IMR-90 (cell line): ENCODE data around the gene UBE2QL1. TPM values are rescaled to one million over a fixed set of nuclear protein-coding genes. Genes with fewer than 3 reads are reported as not detected.
"Not testable (repeated sequence)": the region's sequence is repeated elsewhere in the genome, so short reads cannot be mapped to it uniquely, and the experiment has no call there.

ENCODE experiments used
- ATAC-seq: fragments of 200-7000 bp; cut with Tn5 transposase; 2 replicates; pipeline ENCODE4 v1.9.1; 2020; ENCODE audit warnings: low read depth, mild to moderate bottlenecking, moderate library complexity
- BruUV-seq: library from RNA; stranded (reverse); fragments of 400-500 nt; replicated peaks from 2 replicates; lab custom pipeline; 2021; lab: Mats Ljungman, UMichigan
- CTCF ChIA-PET: fragments of 300-600 bp; formaldehyde crosslinking; extraction: SDS; loops from one replicate; lab custom pipeline; 2021; ENCODE audit warnings: antibody characterized with exemption; lab: Yijun Ruan, JAX
- POLR2A ChIA-PET: fragments of 300-600 bp; sonication (Branson Sonifier 250); formaldehyde crosslinking; loops from one replicate; lab custom pipeline; 2022; ENCODE audit warnings: antibody characterized with exemption; ENCODE audit not compliant: unreplicated experiment; lab: Charles Lee
- DNase-seq: peaks from one replicate; pipeline ENCODE4 v3.0.0; 2013
- H2AFZ ChIP-seq: replicated peaks from 2 replicates; pipeline ENCODE3; 2013; ENCODE audit warnings: low read length, mild to moderate bottlenecking; ENCODE audit not compliant: poor library complexity
- H2AK5ac ChIP-seq: 2 replicates; pipeline ENCODE4 v1.6.1; 2013; ENCODE audit warnings: low read depth, low read length, inconsistent platforms
- H2AK9ac ChIP-seq: replicated peaks from 2 replicates; pipeline ENCODE3; 2013; ENCODE audit warnings: mild to moderate bottlenecking, low read depth, low read length, moderate library complexity; ENCODE audit not compliant: poor library complexity
- H2BK120ac ChIP-seq: 2 replicates; pipeline ENCODE4 v1.6.1; 2013; ENCODE audit warnings: low read depth, low read length, inconsistent platforms
- H2BK15ac ChIP-seq: 3 replicates; pipeline ENCODE4 v1.6.1; 2013; ENCODE audit warnings: low read depth, low read length, inconsistent platforms
- H2BK20ac ChIP-seq: 2 replicates; pipeline ENCODE4 v1.6.1; 2013; ENCODE audit warnings: low read depth, mild to moderate bottlenecking, inconsistent platforms, low read length, moderate library complexity
- H2BK5ac ChIP-seq: 2 replicates; pipeline ENCODE4 v1.6.1; 2013; ENCODE audit warnings: mild to moderate bottlenecking, low read depth, low read length, inconsistent platforms; ENCODE audit not compliant: poor library complexity, severe bottlenecking
- H3K14ac ChIP-seq: replicated peaks from 2 replicates; pipeline ENCODE4 v1.6.1; 2013; ENCODE audit warnings: low read depth, low read length, inconsistent platforms
- H3K18ac ChIP-seq: 2 replicates; pipeline ENCODE4 v1.6.1; 2013; ENCODE audit warnings: low read depth, low read length, control low read depth
- H3K23ac ChIP-seq: 2 replicates; pipeline ENCODE4 v1.6.1; 2013; ENCODE audit warnings: low read depth, low read length, inconsistent platforms
- H3K27ac ChIP-seq: 2 replicates; pipeline ENCODE4 v1.5.1; 2013; ENCODE audit warnings: mild to moderate bottlenecking, control low read depth, low read length; ENCODE audit not compliant: insufficient read depth
- H3K27me3 ChIP-seq: 2 replicates; pipeline ENCODE4 v1.6.1; 2013; ENCODE audit warnings: low read length; ENCODE audit not compliant: control insufficient read depth, insufficient read depth
- H3K36me3 ChIP-seq: 2 replicates; pipeline ENCODE4 v1.6.1; 2013; ENCODE audit warnings: low read length, mixed read lengths; ENCODE audit not compliant: control insufficient read depth, insufficient read depth
- H3K4ac ChIP-seq: 2 replicates; pipeline ENCODE4 v1.6.1; 2013; ENCODE audit warnings: low read depth, low read length, inconsistent platforms
- H3K4me1 ChIP-seq: 2 replicates; pipeline ENCODE4 v1.6.1; 2013; ENCODE audit warnings: low read length, mixed read lengths; ENCODE audit not compliant: control insufficient read depth, insufficient read depth
- H3K4me2 ChIP-seq: 2 replicates; pipeline ENCODE4 v1.6.1; 2013; ENCODE audit warnings: low read depth, mild to moderate bottlenecking, control low read depth, low read length, moderate library complexity
- H3K4me3 ChIP-seq: 2 replicates; pipeline ENCODE4 v1.5.1; 2013; ENCODE audit warnings: low read depth, mild to moderate bottlenecking, control low read depth, low read length, moderate library complexity; ENCODE audit not compliant: insufficient read depth
- H3K56ac ChIP-seq: 2 replicates; pipeline ENCODE4 v1.6.1; 2013; ENCODE audit warnings: low read length, inconsistent platforms; ENCODE audit not compliant: insufficient read depth; ENCODE audit errors: extremely low read depth
- H3K79me1 ChIP-seq, 2 experiments: 2 replicates each; pipeline ENCODE4 v1.6.1; 2013; ENCODE audit warnings: low read length in 2 of 2, inconsistent platforms in 1 of 2, low read depth in 1 of 2
- H3K9ac ChIP-seq: 2 replicates; pipeline ENCODE4 v1.6.1; 2013; ENCODE audit warnings: low read depth, low read length, control low read depth
- H3K9me1 ChIP-seq: 2 replicates; pipeline ENCODE4 v1.6.1; 2013; ENCODE audit warnings: low read length, inconsistent platforms; ENCODE audit not compliant: insufficient read depth
- H3K9me3 ChIP-seq: 2 replicates; pipeline ENCODE4 v1.6.1; 2013; ENCODE audit warnings: low read length; ENCODE audit not compliant: control insufficient read depth, insufficient read depth
- H4K20me1 ChIP-seq: 2 replicates; pipeline ENCODE4 v1.6.1; 2013; ENCODE audit warnings: low read length, inconsistent platforms; ENCODE audit not compliant: insufficient read depth
- H4K5ac ChIP-seq: 2 replicates; pipeline ENCODE4 v1.6.1; 2013; ENCODE audit warnings: mild to moderate bottlenecking, low read depth, low read length, control low read depth
- H4K8ac ChIP-seq, 2 experiments: 2 replicates each; pipeline ENCODE4 v1.6.1; 2013; ENCODE audit warnings: low read depth in 2 of 2, low read length in 2 of 2, control low read depth in 1 of 2, inconsistent platforms in 1 of 2
- H4K91ac ChIP-seq: 2 replicates; pipeline ENCODE4 v1.6.1; 2013; ENCODE audit warnings: low read depth, low read length, inconsistent platforms; ENCODE audit not compliant: insufficient read depth
- CHD1 ChIP-seq: IDR thresholded peaks from 2 replicates; pipeline ENCODE4 v1.6.1; 2012; ENCODE audit warnings: low read depth, low read length, improper control_type of control experiment
- MAZ ChIP-seq: IDR thresholded peaks from 2 replicates; pipeline ENCODE4 v1.6.1; 2012; ENCODE audit warnings: low read depth, mild to moderate bottlenecking, low read length, improper control_type of control experiment, moderate library complexity, borderline replicate concordance
- RFX5 ChIP-seq: IDR thresholded peaks from 2 replicates; pipeline ENCODE4 v1.8.0; 2012; ENCODE audit warnings: low read depth, mild to moderate bottlenecking, low read length, moderate library complexity
- WGBS, 2 experiments: methylation state at CpG; one replicate each; pipeline versions ENCODE4 v1.1.5 to v1.1.7; 2013; ENCODE audit warnings: missing lambda C conversion rate in 2 of 2; ENCODE audit not compliant: insufficient read length in 1 of 2; ENCODE audit errors: extremely low coverage in 2 of 2; 5-methylcytosine and 5-hydroxymethylcytosine counted together
- dilution Hi-C: fragments of 300-500 bp; cut with HindIII; formaldehyde crosslinking; loops from one replicate; pipeline ENCODE4 v1.14.3; 2018; ENCODE audit warnings: low sequenced_read_pairs; ENCODE audit not compliant: unreplicated experiment
- in situ Hi-C: fragments of 300-500 bp; cut with MboI; formaldehyde crosslinking; loops from 3 replicates; pipeline ENCODE4 v1.14.3; 2019; ENCODE audit warnings: low sequenced_read_pairs, inconsistent platforms, mixed read lengths
- intact Hi-C: fragments of 100-400 bp; cut with micrococcal nuclease; formaldehyde crosslinking; loops from 2 replicates; pipeline ENCODE4 v1.10.0; 2022
- polyA plus RNA-seq, 3 experiments: library from polyadenylated mRNA; depleted of rRNA; stranded (reverse); fragments of >200 nt; gene quantifications; 2 replicates each; pipeline ENCODE4 v1.2.3, GENCODE V29; 2012; ENCODE audit warnings: low replicate concordance in 1 of 3
- total RNA-seq: library from RNA; depleted of rRNA; stranded (reverse); fragments of >200 nt; gene quantifications from 2 replicates; pipeline ENCODE4 v1.2.3, GENCODE V29; 2012

The UBE2QL1 gene
- total and polyA plus RNA-seq, 2 of the 4 experiments (the other 2 are of a cell fraction), result not detected

GRCh38 chr5:6510973-6511372 lies 62.3 kb downstream of the UBE2QL1 start:
- CTCF ChIA-PET, result no interaction called here
- Histone ChIP-seq H4K91ac (no peak overlapping the region), H3K79me1 (no peaks in the 10 kb centered on the region), H2BK120ac (no peak overlapping the region), H3K27ac (no peak overlapping the region), H2BK15ac (no peak overlapping the region), H4K20me1 (no peaks in the 10 kb centered on the region), H3K9ac (no peak overlapping the region), H3K9me1 (no peaks in the 10 kb centered on the region), H2AFZ (no peak overlapping the region), H3K14ac (no peak overlapping the region), H2BK5ac (no peak overlapping the region), H3K4ac (no peak overlapping the region), H4K8ac (no peak overlapping the region), H3K4me1 (no peaks in the 10 kb centered on the region), H3K36me3 (no peaks in the 10 kb centered on the region), H2BK20ac (no peak overlapping the region), H2AK5ac (no peak overlapping the region), H3K23ac (no peak overlapping the region), H4K5ac (no peak overlapping the region), H2AK9ac (no peak overlapping the region), H3K18ac (no peak overlapping the region), H3K4me3 (no peak overlapping the region), H3K9me3 (peaks cover 2% of the 10 kb centered on the region; the same call in 1 of the 2 replicates), H3K4me2 (no peak overlapping the region), H3K27me3 (no peaks in the 10 kb centered on the region), H3K56ac (no peak overlapping the region)
- 80% methylated on average over 2 of the region's 4 CpGs; no CpG with 5 or more reads in 1 of the 2 experiments for WGBS, 2 experiments
- no peak for TF ChIP-seq RFX5
- no peak for TF ChIP-seq CHD1
- no peak for TF ChIP-seq MAZ
- no peak for ATAC-seq
- intact Hi-C loops (no loop called here), in situ Hi-C loops (no loop called here), dilution Hi-C loops (no loop called here)
- POLR2A ChIA-PET, result no interaction called here
- BruUV-seq, result no TSS peak
- no peak for DNase-seq

GRCh38 chr5:6515812-6516211 lies 67.2 kb downstream of the UBE2QL1 start:
- H3K9me3 ChIP-seq, dilution Hi-C loops, H4K91ac ChIP-seq, H3K18ac ChIP-seq, H3K36me3 ChIP-seq, H3K23ac ChIP-seq, H3K27ac ChIP-seq, H3K4ac ChIP-seq, POLR2A ChIA-PET, H4K20me1 ChIP-seq, H2BK120ac ChIP-seq, H2AK5ac ChIP-seq, H3K27me3 ChIP-seq, H3K9ac ChIP-seq, in situ Hi-C loops, H2BK15ac ChIP-seq, H3K4me1 ChIP-seq, H3K56ac ChIP-seq, intact Hi-C loops, DNase-seq, H3K14ac ChIP-seq, H4K5ac ChIP-seq, H2AK9ac ChIP-seq, H3K4me2 ChIP-seq, ATAC-seq, H2BK20ac ChIP-seq, BruUV-seq, H3K9me1 ChIP-seq, H2AFZ ChIP-seq, H3K79me1 ChIP-seq, H2BK5ac ChIP-seq, H4K8ac ChIP-seq, CTCF ChIA-PET, H3K4me3 ChIP-seq: not testable (repeated sequence)
- no CpG with 5 or more reads among the region's 5 CpGs for WGBS, 2 experiments
